ENCODE results near the gene MASP2. TPM values are rescaled to one million over a fixed set of nuclear protein-coding genes. Genes with fewer than 3 reads are reported as not detected.
A peak's percentile ranks its signal among the peaks of the same experiment; 100 is the strongest.

MASP2 gene
- total RNA-seq, 1 donor from 2014 or later = not detected

DNA sequence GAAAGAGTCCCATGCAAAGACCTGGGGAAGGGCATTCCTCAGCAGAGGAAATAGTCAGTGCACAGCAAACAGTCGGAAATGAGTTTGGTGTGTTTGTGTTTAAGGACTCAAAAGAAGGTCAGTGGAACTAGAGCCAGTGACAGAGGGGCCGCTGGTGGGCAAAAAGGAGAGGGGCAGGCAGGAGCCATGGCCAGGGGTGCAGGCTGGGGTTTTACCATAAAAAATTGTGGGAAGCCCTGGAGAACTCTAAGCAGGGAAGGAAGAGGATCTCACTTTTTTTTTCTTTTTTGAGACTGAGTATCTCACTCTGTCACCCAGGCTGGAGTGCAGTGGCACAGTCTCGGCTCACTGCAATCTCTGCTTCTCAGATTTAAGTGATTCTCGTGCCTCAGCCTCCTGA is 68.3 kb downstream of the MASP2 start:
- Mint-ChIP-seq H3K9me3 (ENCODE audit: unreplicated experiment) (no peaks in the 10 kb centered on the region), H3K4me3 (ENCODE audit: unreplicated experiment) (peak overlapping the region; percentile 68), H3K36me3 (ENCODE audit: low read depth, unreplicated experiment) (no peaks in the 10 kb centered on the region), H3K27ac (ENCODE audit: unreplicated experiment) (no peak overlapping the region), H3K27me3 (ENCODE audit: unreplicated experiment) (peaks cover 10% of the 10 kb centered on the region), H3K4me1 (ENCODE audit: unreplicated experiment) (peaks cover 15% of the 10 kb centered on the region)
- TF ChIP-seq, protein P1, sequence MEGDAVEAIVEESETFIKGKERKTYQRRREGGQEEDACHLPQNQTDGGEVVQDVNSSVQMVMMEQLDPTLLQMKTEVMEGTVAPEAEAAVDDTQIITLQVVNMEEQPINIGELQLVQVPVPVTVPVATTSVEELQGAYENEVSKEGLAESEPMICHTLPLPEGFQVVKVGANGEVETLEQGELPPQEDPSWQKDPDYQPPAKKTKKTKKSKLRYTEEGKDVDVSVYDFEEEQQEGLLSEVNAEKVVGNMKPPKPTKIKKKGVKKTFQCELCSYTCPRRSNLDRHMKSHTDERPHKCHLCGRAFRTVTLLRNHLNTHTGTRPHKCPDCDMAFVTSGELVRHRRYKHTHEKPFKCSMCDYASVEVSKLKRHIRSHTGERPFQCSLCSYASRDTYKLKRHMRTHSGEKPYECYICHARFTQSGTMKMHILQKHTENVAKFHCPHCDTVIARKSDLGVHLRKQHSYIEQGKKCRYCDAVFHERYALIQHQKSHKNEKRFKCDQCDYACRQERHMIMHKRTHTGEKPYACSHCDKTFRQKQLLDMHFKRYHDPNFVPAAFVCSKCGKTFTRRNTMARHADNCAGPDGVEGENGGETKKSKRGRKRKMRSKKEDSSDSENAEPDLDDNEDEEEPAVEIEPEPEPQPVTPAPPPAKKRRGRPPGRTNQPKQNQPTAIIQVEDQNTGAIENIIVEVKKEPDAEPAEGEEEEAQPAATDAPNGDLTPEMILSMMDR (IDR thresholded peaks at IDR 0.05; ENCODE audit: unreplicated experiment) = no peak
- DNase-seq (ENCODE audit: low spot score) = no peak

Other genes with a start within 250 kb of the MASP2 start
- gene TARDBP, start 34.6 kb downstream of the MASP2 start, total RNA-seq (ENCODE audit: unreplicated experiment) = 161 TPM
- 51.0 TPM for gene SRM, start 12.8 kb upstream of the MASP2 start, total RNA-seq (ENCODE audit: unreplicated experiment)
- 80.6 TPM for gene EXOSC10, start 52.6 kb upstream of the MASP2 start, total RNA-seq (ENCODE audit: unreplicated experiment)
- not detected for gene ANGPTL7, start 142.1 kb upstream of the MASP2 start, total RNA-seq (ENCODE audit: unreplicated experiment)
- gene MTOR, start 215.3 kb upstream of the MASP2 start, total RNA-seq (ENCODE audit: unreplicated experiment) = 61.9 TPM
- 16.5 TPM for gene UBIAD1, start 226.0 kb upstream of the MASP2 start, total RNA-seq (ENCODE audit: unreplicated experiment)